NCI-H774 (cell line): Measurements from ENCODE around the gene AP2B1.
A peak's percentile ranks its signal among the peaks of the same experiment; 100 is the strongest.

Experiments used
- DNase-seq: peaks from one replicate; lab custom pipeline; 2025; lab: John Stamatoyannopoulos, UW

AP2B1 gene

DNA sequence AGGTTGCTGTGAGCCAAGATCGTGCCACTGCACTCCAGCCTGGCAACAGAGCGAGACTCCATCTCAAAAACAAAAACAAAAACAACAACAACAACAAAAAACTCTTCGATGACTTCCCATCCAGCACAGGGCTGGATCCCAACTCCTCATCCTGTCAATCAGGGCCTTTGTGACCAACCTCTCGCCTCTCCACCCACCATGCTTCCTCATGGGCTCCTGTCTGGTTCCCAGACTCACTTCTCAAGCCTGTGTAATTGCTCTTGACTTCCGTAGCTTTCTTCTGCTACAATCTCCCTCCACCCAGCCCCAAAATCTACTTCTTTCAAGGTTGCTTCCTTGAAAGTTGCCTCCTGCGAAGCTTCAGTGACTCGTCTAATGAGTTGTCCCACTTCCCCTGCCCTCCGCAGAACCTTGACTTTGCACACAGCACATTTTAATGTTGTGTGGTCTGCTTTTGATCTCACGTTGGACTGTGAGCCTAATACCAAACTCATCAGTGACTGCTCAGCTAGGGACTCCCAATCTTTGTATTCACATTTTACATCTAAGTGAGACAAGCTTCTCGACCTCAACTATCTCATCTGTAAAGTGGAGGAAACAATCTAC is 143.4 kb downstream of the AP2B1 start:
- no peak for DNase-seq

DNA sequence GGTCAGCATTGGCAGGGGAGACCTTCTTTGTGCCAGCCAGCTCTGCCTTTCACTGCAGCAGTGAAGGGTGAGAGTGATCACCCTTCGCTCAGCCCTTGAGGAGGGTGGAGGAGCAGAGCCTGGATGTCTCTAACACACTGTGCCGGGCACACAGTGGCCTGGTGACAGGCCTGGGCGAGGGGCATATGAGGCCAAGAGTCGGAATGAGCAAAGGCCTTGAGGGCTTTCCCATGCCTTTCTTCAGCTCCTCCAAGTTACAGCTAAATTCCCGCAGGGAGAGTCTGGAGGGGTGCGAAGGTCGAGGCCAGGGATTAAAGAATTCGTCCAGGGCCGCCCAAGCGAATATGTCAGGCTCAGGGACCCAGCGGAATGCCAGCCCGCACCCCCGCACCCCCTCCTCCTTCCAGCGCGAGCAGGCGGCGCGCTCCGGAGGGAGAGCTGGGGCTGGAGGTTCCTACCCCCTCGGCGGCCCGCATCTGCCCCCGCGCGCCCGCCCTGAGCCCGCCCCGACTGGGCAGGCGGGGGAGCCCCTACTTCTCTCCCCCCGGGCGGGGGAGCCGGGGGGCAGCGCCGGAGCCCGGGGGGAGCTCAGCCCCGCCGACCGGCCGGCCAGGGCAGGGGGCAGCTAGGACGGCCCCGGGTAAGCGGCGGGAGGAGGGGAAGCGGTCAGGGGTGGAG is 144.3 kb downstream of the AP2B1 start, which contains the start of gene RASL10B:
RASL10B (plus strand) TSS at position 401 of the 678 bp plus-strand sequence. CDS start 3,546 bp downstream, outside the sequence.
- peak; percentile 25 for DNase-seq

DNA sequence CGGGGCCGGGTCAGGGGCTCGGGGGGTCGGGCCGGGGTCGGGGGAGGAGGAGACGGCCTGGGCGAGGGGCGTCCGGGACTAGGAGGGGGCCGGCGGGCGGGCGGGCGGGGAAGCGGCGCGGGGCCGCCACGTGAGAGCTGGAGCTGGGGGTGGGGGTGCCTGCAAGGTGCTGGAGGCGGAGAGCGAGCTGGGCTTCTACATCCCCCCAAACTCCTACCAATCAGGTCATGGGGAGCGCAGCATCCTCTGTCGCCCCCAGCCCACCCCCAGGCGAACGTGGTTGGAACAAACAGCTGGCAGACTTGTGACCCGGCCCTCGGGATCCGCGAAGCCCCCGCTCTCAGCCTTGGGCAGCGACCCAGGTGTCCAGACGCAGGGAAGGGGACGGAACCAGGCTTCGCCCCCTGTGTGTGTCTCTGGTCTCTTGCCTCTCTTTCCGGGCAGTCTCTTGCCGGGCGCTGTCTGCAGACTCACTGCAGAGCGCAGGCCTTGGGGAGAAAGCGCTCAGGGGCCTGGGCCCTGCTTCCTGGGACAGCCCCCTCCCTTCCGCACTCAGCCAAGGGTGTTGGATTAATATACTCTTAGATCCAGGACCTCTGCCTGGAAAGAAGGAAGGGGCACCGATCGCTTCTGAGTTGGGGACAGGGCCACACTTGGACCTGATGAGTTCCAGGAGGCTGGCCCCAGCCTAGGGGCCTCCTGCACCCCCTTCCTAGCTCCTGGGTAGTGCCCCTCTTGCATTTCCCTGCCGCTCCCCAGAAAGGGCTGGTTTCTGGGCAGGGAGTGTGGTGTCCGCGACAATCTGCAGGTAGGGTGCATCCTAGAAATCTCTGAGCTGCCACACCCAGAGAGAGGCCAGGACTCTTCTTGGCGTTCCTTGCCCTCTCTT is 145.0 kb downstream of the AP2B1 start:
- no peak for DNase-seq

DNA sequence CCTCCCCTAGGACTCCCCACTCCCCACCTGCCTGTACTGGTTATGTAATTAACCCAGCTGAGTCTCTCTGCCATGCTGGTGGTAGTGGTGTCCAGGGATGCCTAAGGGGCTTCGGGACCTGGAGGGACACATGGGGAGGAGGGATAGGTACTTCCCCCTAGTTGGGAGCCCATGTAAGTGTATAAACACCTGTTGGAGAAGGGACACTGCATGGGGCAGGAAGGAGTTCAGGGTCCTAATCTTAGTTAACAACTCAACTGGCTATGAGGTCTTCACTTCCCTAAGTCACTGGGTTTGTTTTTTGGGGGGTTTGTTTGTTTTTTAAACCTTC is 145.6 kb downstream of the AP2B1 start:
- DNase-seq = no peak

DNA sequence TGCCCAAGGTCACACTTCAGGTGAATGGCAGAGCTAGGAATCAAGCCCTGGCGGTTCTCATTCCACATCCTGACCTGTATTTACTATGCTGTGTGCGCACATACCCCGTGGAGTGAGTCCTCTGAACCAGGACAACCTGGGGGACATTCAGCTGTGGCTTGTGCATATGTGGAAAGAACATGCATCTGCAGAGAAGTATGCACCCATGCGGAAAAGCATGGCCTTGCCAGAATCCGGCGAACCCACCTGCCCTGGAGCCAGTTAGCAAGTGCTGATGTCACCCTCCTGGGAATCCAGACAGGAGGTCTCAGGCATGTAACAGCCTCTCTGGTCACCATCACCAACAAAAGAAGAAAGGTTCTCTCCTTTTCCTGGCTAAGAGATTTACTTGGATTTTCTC is 146.2 kb downstream of the AP2B1 start:
- DNase-seq = no peak

DNA sequence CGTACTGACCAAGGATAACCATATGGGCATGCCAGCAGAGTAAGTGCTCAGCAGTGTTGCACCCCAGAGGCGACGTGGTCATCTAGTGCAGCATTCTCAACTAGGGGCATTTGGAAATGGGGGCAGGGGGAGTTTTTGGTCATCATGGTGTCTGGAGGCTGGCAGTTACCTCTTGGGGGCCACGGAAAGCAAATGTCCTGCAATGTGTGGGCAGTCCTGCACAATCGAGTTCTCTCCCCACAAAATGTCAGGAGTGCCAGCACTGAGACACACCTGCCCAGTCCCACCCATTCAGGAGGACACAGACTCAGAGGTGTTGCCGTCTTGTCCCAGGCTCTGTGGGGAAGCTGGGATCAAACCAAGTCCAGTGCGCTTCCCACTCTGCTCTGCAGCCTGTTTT is 147.3 kb downstream of the AP2B1 start:
- no peak for DNase-seq

DNA sequence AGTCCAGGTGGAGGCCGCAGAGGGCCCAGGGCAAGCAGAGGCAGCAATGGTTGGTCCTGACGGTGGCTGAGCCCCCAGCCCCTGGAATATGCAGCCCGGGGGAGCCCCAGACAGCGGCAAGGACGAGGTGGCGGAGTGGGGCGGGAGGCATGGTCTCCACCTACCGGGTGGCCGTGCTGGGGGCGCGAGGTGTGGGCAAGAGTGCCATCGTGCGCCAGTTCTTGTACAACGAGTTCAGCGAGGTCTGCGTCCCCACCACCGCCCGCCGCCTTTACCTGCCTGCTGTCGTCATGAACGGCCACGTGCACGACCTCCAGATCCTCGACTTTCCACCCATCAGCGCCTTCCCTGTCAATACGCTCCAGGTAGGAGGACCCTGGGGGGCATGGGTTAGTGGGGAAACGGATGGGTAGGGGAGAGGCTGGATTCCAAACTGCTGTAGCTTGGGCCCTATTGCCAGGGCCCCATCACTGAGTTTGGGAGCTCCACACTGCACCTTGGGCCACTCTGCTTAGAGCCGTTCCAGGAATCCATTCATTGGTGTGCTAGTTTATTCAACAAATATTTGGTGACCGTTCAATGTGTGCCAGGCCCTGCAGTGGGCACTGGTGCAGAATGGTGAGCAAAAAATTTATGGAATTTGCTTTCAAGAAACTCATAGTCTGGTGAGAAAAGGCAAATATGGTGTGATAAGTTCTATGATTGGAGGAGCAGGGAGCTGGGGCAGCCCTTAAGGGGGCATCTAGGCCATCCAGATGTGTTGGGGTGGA is 148.1 kb downstream of the AP2B1 start:
- no peak for DNase-seq

DNA sequence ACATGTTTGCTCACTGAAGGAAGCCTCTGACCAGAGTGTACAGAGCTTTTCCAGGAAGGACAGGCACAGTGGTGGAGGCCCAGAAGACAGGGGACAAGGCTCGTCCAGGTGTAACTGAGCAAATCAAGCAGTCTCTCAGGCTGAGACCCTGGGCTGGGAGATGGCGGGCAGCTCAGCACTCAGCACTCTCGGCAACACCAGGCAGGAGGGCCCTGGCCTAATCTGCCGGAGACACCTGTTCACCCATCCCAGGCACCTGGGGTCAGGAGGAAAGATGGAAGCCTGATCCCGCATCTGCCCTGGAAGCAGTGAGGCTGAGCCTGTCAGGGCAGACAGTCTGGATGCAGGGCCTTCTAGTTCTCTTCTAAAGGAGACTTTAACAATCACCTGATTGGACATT is 149.1 kb downstream of the AP2B1 start:
- DNase-seq = no peak

DNA sequence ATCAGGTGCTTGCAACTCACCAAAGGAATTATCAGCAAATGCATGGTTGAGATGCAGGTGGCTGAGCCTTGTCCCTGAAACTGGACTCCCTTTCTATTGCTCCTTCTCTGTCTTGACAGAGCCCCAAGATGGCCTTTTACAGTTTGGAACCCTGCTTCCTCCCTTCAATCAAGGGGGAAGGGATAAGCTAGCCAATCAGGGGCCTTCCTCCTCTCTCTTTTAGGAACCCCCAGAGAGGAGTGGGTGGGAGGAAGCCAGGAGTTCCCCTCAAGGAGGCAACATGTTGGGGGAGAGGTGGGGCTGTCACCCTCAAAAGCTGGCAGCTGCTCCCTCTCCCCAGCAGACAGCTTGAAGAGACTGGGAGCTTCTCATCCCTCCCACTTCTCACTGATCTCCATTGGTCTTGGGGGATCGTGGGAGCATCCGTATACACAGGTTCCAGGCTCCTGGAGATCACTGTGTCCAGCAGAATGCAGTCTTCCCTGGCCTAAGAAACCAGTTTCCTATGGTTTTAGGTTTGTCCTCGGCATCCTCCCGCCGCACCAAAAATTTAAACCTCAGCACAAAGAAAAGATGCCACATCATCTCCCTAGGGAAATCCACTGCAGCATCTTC is 151.5 kb downstream of the AP2B1 start:
- no peak for DNase-seq

DNA sequence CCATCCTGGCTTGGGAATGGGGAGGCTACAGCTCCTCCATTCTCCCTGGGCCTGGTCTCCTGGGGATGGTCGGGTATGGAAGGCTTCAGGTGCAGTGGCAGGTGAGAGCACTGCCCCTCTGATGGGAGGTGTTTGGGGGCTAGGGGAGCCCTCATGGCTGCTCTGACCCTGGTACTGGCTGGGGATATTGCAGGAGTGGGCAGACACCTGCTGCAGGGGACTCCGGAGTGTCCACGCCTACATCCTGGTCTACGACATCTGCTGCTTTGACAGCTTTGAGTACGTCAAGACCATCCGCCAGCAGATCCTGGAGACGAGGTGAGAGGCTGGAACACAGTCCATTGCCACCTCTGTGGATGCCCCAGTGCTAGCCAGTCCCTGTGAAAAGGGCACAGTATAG is 153.1 kb downstream of the AP2B1 start:
- no peak for DNase-seq

DNA sequence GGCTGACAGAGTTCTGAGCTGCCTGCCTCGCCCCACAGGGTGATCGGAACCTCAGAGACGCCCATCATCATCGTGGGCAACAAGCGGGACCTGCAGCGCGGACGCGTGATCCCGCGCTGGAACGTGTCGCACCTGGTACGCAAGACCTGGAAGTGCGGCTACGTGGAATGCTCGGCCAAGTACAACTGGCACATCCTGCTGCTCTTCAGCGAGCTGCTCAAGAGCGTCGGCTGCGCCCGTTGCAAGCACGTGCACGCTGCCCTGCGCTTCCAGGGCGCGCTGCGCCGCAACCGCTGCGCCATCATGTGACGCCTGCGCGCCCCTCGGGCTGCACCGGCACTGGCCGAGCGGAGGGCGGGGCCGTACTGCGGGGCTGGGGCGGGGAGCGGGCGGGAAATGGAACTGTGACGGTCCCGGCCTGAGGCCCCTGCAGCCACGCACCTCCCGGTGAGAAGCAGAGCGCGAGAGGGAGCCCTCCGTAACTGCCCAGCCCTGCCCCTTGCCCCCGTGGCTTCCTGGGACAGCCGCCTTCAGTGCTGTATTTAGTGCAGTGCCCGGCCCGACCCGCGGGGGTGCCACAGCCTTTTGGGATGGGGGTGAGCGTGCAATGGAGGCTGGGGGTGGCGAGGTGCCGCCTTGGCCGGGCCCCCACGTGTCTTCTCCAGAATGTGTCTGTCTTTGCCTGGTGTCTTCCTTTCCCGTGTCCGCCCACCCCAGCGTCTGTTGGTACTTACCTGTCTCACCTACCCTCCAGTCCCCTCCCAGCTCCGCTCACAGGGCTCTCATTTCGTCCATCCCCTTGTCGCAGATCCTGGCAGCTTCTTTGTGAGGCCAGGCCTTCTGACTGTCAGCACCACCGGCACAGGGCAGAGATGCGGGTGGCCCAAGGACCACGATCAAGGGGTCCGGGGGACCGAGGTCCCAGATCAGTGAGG is 154.1 kb downstream of the AP2B1 start:
- peak; percentile 35 for DNase-seq

DNA sequence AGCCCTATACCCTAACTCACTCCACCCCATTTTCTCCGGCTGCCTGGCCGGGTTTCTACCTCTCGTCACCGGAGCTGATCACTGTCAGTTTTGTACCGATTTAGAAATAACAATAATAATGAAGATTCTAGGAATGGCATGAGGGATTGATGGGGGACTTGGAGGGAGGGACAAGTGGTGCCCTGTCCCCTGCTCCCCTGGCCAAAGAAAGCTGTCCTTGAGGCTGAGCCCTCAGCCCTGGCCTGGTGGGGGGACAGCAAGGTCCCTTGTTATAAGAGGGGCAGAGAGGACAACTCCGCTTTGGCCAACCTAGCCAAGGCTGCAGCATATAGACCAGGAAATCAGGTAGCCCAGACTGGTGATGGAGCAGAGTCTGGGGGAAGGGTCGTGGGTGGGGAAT is 155.4 kb downstream of the AP2B1 start:
- no peak for DNase-seq

DNA sequence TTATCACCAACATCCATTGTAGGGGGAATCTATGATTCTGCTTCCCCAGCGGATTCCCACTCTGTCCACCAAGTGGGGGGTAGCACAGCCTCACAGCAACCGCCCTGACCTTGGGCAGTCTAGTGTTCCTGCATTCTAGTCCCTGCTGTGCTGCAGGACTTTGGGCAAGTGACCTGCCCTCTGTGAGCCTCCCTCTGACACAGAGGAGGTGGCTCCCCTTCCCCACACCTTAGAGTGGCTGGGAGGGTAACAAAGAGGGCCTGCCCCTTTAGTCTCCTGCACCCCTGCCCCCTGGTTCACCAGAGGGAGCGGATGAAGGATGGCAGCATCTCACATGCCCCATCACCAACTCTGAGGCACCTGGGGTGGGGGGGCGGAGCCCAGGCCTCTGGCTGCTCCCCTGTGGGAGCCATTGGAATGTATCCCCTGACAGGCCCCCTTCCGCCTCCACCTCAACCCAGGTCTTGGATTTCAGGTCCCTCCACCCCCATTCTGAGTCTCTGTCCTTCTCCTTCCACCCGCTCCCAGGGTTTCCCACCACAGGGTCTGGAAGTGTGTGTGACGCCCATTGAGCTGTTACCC is 155.9 kb downstream of the AP2B1 start:
- DNase-seq = no peak

DNA sequence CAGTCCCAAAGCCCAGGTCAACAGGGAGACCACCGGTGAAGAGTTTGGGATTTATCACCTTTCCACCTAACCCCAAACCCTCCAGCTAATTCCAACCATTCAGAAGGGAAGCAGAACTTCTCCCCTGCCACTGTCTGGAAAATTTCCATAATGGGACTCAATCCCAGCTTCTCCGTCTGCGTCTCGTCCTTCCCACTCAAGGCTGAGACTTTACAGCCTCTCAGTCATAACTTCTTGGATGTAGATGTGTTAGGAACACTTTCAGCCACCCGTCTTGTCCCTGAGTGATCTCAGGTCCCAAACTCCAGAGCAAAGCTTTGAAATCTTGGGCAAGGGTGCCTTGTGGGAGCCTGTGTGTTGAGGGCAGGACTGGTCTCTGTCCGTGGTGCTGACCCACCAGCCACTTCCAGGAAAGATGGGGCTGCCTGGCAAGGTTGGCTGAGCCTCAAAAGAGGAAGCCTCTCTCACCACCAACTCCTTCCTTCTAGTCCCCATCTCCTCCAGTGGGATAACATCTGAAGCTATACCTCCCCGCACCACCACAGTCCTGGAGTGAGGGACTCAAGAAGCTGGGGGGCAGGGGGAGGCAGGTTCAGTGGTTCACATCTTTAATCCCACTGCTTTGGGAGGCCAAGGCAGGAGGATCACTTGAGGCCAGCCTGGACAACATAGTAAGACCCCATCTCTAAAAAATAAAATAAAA is 156.7 kb downstream of the AP2B1 start:
- no peak for DNase-seq

DNA sequence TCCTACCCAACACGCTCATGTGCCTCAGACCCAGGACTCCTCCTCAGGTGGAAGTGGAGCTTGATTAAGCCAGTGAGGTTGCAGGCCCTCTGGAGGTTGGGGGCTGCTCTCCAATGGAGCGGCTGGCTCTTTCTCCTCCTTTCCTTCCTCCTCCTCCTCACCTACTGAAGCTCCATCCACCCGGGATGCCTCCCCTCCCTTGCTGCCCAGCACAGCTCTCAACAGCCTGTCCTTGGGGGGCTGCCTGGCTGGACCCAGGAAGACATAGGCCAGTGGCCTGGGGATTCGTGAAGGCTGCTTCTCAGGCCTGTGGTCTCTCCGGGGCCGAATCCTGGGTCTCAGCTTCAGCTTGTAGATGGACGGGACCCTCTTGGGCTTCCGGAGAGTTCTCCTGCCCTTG is 157.7 kb downstream of the AP2B1 start:
- no peak for DNase-seq

DNA sequence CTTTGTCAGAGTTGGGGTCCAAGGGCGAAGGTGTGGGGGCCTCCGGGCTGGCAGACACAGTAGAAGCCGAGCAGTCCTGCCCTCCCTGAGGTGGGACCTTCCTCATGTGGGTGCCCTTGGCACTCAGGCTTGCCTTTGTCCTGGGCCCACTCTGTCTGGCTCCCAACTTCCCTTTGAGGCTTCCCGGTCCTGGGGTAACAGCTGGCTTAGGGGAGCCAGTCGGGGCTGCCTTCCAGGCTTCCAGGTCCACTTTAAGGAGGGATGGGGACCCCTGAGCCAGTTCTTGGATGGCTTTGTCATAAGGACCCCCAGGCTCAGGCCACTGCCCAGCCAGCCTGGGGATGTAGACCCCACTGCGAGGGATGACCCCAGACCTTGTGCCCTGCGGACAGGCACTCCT is 158.1 kb downstream of the AP2B1 start:
- no peak for DNase-seq

DNA sequence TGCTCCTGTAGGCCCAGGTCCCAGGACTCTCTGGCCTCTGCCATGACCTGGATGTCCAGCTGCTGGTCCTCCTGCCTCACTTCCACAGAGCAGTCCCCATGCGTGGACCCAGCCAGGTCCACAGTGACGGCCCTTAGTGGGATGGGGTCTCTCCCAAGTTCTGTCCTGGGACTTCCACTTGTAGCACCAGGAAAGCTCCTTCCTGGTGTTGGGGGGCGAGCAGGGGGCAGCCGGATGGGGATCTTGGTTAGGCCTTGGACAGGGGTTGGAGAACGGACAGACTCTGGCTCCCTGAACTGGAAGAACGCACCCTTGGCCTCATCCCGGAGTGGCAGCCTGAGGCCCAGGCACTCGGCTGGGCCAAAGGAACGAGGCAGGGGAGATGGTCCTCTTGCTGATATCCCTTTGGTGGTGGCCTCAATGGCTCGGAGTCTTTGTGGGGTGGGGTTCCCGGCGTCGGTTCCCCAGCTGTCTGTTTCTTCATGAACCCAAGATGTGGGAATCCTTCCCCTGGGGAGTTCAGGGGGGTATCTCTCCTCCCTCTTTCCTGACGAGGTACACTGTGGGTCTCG is 158.7 kb downstream of the AP2B1 start:
- no peak for DNase-seq

DNA sequence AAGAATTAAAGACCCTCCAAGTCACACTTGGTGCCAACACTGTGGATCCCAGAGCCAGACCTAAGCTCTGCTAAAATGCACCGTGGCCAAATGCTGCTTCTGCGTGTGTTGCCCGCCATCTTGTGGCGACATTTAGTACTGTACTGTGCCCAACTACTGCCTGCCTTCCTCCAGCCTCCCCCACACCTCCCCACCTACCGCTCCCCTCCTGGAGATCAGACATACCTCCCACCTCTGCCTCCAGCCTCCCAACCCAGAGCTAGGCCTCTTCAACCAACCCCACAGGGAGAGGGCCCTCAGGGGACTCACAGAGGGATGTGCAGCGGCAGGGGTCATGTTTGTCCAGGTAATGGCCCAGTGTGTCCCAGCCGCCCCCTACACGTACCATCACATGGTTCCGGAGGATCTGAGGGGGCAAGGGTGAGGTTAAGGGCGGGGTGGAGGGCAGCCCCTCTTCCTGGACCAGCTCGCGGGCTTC is 160.5 kb downstream of the AP2B1 start:
- DNase-seq = peak; percentile 76

DNA sequence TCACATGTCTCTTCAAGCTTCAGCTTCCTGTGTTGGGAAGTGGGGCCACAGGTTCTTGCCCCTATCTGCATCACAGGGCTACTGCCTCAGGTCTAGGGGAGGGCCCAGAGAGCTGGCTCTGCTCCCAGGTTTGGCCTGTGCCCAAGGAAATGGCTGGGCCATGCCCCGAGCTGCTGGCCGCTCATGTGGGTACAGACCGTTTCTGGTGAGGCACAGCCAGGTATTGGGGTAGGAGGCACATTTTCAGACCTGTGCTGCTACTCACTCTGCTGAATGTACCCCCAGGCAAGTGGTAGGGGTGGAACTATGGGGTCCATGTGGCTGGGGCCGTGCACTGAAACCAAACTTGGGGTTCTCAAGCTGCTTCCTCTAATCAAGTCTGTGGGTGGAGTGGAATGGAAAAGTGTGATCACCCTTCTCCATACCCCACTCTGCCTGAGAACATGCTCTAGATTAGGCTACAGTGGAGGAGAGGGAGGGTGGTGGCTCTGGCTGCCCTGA is 161.3 kb downstream of the AP2B1 start:
- DNase-seq = no peak
